ENCODE results near the gene ZNF430.

- TF ChIP-seq NR3C1 (CRISPR knock-in tag; IDR thresholded peaks at IDR 0.05) (no peak), TFE3 (CRISPR knock-in tag; IDR thresholded peaks at IDR 0.05) (no peak), SOX6 (IDR thresholded peaks at IDR 0.05) (no peak), MAX (CRISPR knock-in tag; IDR thresholded peaks at IDR 0.05) (no peak), MCM7 (IDR thresholded peaks at IDR 0.05) (no peak), SMARCA4 (IDR thresholded peaks at IDR 0.05) (no peak), FOS (IDR thresholded peaks at IDR 0.05; ENCODE audit: extremely low read depth, insufficient read length) (no peak), BACH1 (tag; IDR thresholded peaks at IDR 0.05) (no peak), CTBP1 (IDR thresholded peaks at IDR 0.05; ENCODE audit: borderline replicate concordance) (no peak), EZH2 (IDR thresholded peaks at IDR 0.05; ENCODE audit: borderline replicate concordance, low read depth, low read length) (no peak), POLR2A (conservative IDR thresholded peaks at IDR 0.05) (no peak), TAF1 (IDR thresholded peaks at IDR 0.05; ENCODE audit: control insufficient read depth, extremely low read depth, insufficient read depth, low read length, severe bottlenecking) (no peak), GTF3C2 (IDR thresholded peaks at IDR 0.05; ENCODE audit: borderline replicate concordance, extremely low read depth, insufficient read length) (no peak)
These were observed 3.4 kb downstream of the ZNF430 start for GRCh38 chr19:21023901-21024300.

All from K562 (cell line).